IMR-90 (cell line): ENCODE data around the gene ETF1. TPM values are rescaled to one million over a fixed set of nuclear protein-coding genes. Genes with fewer than 3 reads are reported as not detected.

Source experiments
- ATAC-seq: fragments of 200-7000 bp; cut with Tn5 transposase; 2 replicates; pipeline ENCODE4 v1.9.1; 2020; ENCODE audit warnings: low read depth, mild to moderate bottlenecking, moderate library complexity
- BruUV-seq: library from RNA; stranded (reverse); fragments of 400-500 nt; replicated peaks from 2 replicates; lab custom pipeline; 2021; lab: Mats Ljungman, UMichigan
- CTCF ChIA-PET: fragments of 300-600 bp; formaldehyde crosslinking; extraction: SDS; loops from one replicate; lab custom pipeline; 2021; ENCODE audit warnings: antibody characterized with exemption; lab: Yijun Ruan, JAX
- POLR2A ChIA-PET: fragments of 300-600 bp; sonication (Branson Sonifier 250); formaldehyde crosslinking; loops from one replicate; lab custom pipeline; 2022; ENCODE audit warnings: antibody characterized with exemption; ENCODE audit not compliant: unreplicated experiment; lab: Charles Lee
- DNase-seq: peaks from one replicate; pipeline ENCODE4 v3.0.0; 2013
- H2AFZ ChIP-seq: replicated peaks from 2 replicates; pipeline ENCODE3; 2013; ENCODE audit warnings: low read length, mild to moderate bottlenecking; ENCODE audit not compliant: poor library complexity
- H2AK5ac ChIP-seq: 2 replicates; pipeline ENCODE4 v1.6.1; 2013; ENCODE audit warnings: low read depth, low read length, inconsistent platforms
- H2AK9ac ChIP-seq: replicated peaks from 2 replicates; pipeline ENCODE3; 2013; ENCODE audit warnings: mild to moderate bottlenecking, low read depth, low read length, moderate library complexity; ENCODE audit not compliant: poor library complexity
- H2BK120ac ChIP-seq: 2 replicates; pipeline ENCODE4 v1.6.1; 2013; ENCODE audit warnings: low read depth, low read length, inconsistent platforms
- H2BK15ac ChIP-seq: 3 replicates; pipeline ENCODE4 v1.6.1; 2013; ENCODE audit warnings: low read depth, low read length, inconsistent platforms
- H2BK20ac ChIP-seq: 2 replicates; pipeline ENCODE4 v1.6.1; 2013; ENCODE audit warnings: low read depth, mild to moderate bottlenecking, inconsistent platforms, low read length, moderate library complexity
- H2BK5ac ChIP-seq: 2 replicates; pipeline ENCODE4 v1.6.1; 2013; ENCODE audit warnings: mild to moderate bottlenecking, low read depth, low read length, inconsistent platforms; ENCODE audit not compliant: poor library complexity, severe bottlenecking
- H3K14ac ChIP-seq: replicated peaks from 2 replicates; pipeline ENCODE4 v1.6.1; 2013; ENCODE audit warnings: low read depth, low read length, inconsistent platforms
- H3K18ac ChIP-seq: 2 replicates; pipeline ENCODE4 v1.6.1; 2013; ENCODE audit warnings: low read depth, low read length, control low read depth
- H3K23ac ChIP-seq: 2 replicates; pipeline ENCODE4 v1.6.1; 2013; ENCODE audit warnings: low read depth, low read length, inconsistent platforms
- H3K27ac ChIP-seq: 2 replicates; pipeline ENCODE4 v1.5.1; 2013; ENCODE audit warnings: mild to moderate bottlenecking, control low read depth, low read length; ENCODE audit not compliant: insufficient read depth
- H3K27me3 ChIP-seq: 2 replicates; pipeline ENCODE4 v1.6.1; 2013; ENCODE audit warnings: low read length; ENCODE audit not compliant: control insufficient read depth, insufficient read depth
- H3K36me3 ChIP-seq: 2 replicates; pipeline ENCODE4 v1.6.1; 2013; ENCODE audit warnings: low read length, mixed read lengths; ENCODE audit not compliant: control insufficient read depth, insufficient read depth
- H3K4ac ChIP-seq: 2 replicates; pipeline ENCODE4 v1.6.1; 2013; ENCODE audit warnings: low read depth, low read length, inconsistent platforms
- H3K4me1 ChIP-seq: 2 replicates; pipeline ENCODE4 v1.6.1; 2013; ENCODE audit warnings: low read length, mixed read lengths; ENCODE audit not compliant: control insufficient read depth, insufficient read depth
- H3K4me2 ChIP-seq: 2 replicates; pipeline ENCODE4 v1.6.1; 2013; ENCODE audit warnings: low read depth, mild to moderate bottlenecking, control low read depth, low read length, moderate library complexity
- H3K4me3 ChIP-seq: 2 replicates; pipeline ENCODE4 v1.5.1; 2013; ENCODE audit warnings: low read depth, mild to moderate bottlenecking, control low read depth, low read length, moderate library complexity; ENCODE audit not compliant: insufficient read depth
- H3K56ac ChIP-seq: 2 replicates; pipeline ENCODE4 v1.6.1; 2013; ENCODE audit warnings: low read length, inconsistent platforms; ENCODE audit not compliant: insufficient read depth; ENCODE audit errors: extremely low read depth
- H3K79me1 ChIP-seq, 2 experiments: 2 replicates each; pipeline ENCODE4 v1.6.1; 2013; ENCODE audit warnings: low read length in 2 of 2, inconsistent platforms in 1 of 2, low read depth in 1 of 2
- H3K9ac ChIP-seq: 2 replicates; pipeline ENCODE4 v1.6.1; 2013; ENCODE audit warnings: low read depth, low read length, control low read depth
- H3K9me1 ChIP-seq: 2 replicates; pipeline ENCODE4 v1.6.1; 2013; ENCODE audit warnings: low read length, inconsistent platforms; ENCODE audit not compliant: insufficient read depth
- H3K9me3 ChIP-seq: 2 replicates; pipeline ENCODE4 v1.6.1; 2013; ENCODE audit warnings: low read length; ENCODE audit not compliant: control insufficient read depth, insufficient read depth
- H4K20me1 ChIP-seq: 2 replicates; pipeline ENCODE4 v1.6.1; 2013; ENCODE audit warnings: low read length, inconsistent platforms; ENCODE audit not compliant: insufficient read depth
- H4K5ac ChIP-seq: 2 replicates; pipeline ENCODE4 v1.6.1; 2013; ENCODE audit warnings: mild to moderate bottlenecking, low read depth, low read length, control low read depth
- H4K8ac ChIP-seq, 2 experiments: 2 replicates each; pipeline ENCODE4 v1.6.1; 2013; ENCODE audit warnings: low read depth in 2 of 2, low read length in 2 of 2, control low read depth in 1 of 2, inconsistent platforms in 1 of 2
- H4K91ac ChIP-seq: 2 replicates; pipeline ENCODE4 v1.6.1; 2013; ENCODE audit warnings: low read depth, low read length, inconsistent platforms; ENCODE audit not compliant: insufficient read depth
- BHLHE40 ChIP-seq: fragments of 150-350 bp; IDR thresholded peaks from 2 replicates; pipeline ENCODE4 v1.6.1; 2016; ENCODE audit warnings: mild to moderate bottlenecking, low read depth, low read length
- CEBPB ChIP-seq: IDR thresholded peaks from 2 replicates; pipeline ENCODE4 v1.6.1; 2012; ENCODE audit warnings: low read depth, low read length, improper control_type of control experiment
- CHD1 ChIP-seq: IDR thresholded peaks from 2 replicates; pipeline ENCODE4 v1.6.1; 2012; ENCODE audit warnings: low read depth, low read length, improper control_type of control experiment
- FOS ChIP-seq: fragments of 150-350 bp; IDR thresholded peaks from 2 replicates; pipeline ENCODE4 v1.6.1; 2016; ENCODE audit warnings: low read depth, low read length
- MAFK ChIP-seq: IDR thresholded peaks from 2 replicates; pipeline ENCODE4 v1.6.1; 2012; ENCODE audit warnings: low read depth, low read length, improper control_type of control experiment
- MAZ ChIP-seq: IDR thresholded peaks from 2 replicates; pipeline ENCODE4 v1.6.1; 2012; ENCODE audit warnings: low read depth, mild to moderate bottlenecking, low read length, improper control_type of control experiment, moderate library complexity, borderline replicate concordance
- MXI1 ChIP-seq: IDR thresholded peaks from 2 replicates; pipeline ENCODE4 v1.6.1; 2012; ENCODE audit warnings: low read depth, mild to moderate bottlenecking, low read length, moderate library complexity, borderline replicate concordance
- NFE2L2 ChIP-seq: fragments of 150-350 bp; IDR thresholded peaks from 2 replicates; pipeline ENCODE4 v1.6.1; 2016; ENCODE audit warnings: low read depth, mild to moderate bottlenecking, low read length
- POLR2A ChIP-seq: IDR thresholded peaks from 2 replicates; pipeline ENCODE4 v1.6.1; 2012; ENCODE audit warnings: mild to moderate bottlenecking, low read depth, low read length
- RAD21 ChIP-seq: IDR thresholded peaks from 2 replicates; pipeline ENCODE4 v1.6.1; 2012; ENCODE audit warnings: low read length, improper control_type of control experiment
- RCOR1 ChIP-seq: IDR thresholded peaks from 2 replicates; pipeline ENCODE4 v1.6.1; 2012; ENCODE audit warnings: mild to moderate bottlenecking, low read length, improper control_type of control experiment; ENCODE audit not compliant: insufficient replicate concordance
- RFX5 ChIP-seq: IDR thresholded peaks from 2 replicates; pipeline ENCODE4 v1.8.0; 2012; ENCODE audit warnings: low read depth, mild to moderate bottlenecking, low read length, moderate library complexity
- SMC3 ChIP-seq: fragments of 150-350 bp; IDR thresholded peaks from 2 replicates; pipeline ENCODE4 v1.6.1; 2016; ENCODE audit warnings: low read depth, mild to moderate bottlenecking, antibody characterized with exemption, low read length, moderate library complexity
- WGBS, 2 experiments: methylation state at CpG; one replicate each; pipeline versions ENCODE4 v1.1.5 to v1.1.7; 2013; ENCODE audit warnings: missing lambda C conversion rate in 2 of 2; ENCODE audit not compliant: insufficient read length in 1 of 2; ENCODE audit errors: extremely low coverage in 2 of 2; 5-methylcytosine and 5-hydroxymethylcytosine counted together
- dilution Hi-C: fragments of 300-500 bp; cut with HindIII; formaldehyde crosslinking; loops from one replicate; pipeline ENCODE4 v1.14.3; 2018; ENCODE audit warnings: low sequenced_read_pairs; ENCODE audit not compliant: unreplicated experiment
- in situ Hi-C: fragments of 300-500 bp; cut with MboI; formaldehyde crosslinking; loops from 3 replicates; pipeline ENCODE4 v1.14.3; 2019; ENCODE audit warnings: low sequenced_read_pairs, inconsistent platforms, mixed read lengths
- intact Hi-C: fragments of 100-400 bp; cut with micrococcal nuclease; formaldehyde crosslinking; loops from 2 replicates; pipeline ENCODE4 v1.10.0; 2022
- polyA plus RNA-seq, 3 experiments: library from polyadenylated mRNA; depleted of rRNA; stranded (reverse); fragments of >200 nt; gene quantifications; 2 replicates each; pipeline ENCODE4 v1.2.3, GENCODE V29; 2012; ENCODE audit warnings: low replicate concordance in 1 of 3
- total RNA-seq: library from RNA; depleted of rRNA; stranded (reverse); fragments of >200 nt; gene quantifications from 2 replicates; pipeline ENCODE4 v1.2.3, GENCODE V29; 2012
- TF ChIP-seq, protein P1 (sequence below): fragments of 150-350 bp; IDR thresholded peaks from 2 replicates; pipeline ENCODE4 v1.6.1; 2017; ENCODE audit warnings: mild to moderate bottlenecking, antibody characterized with exemption, low read length, low read depth
- TF ChIP-seq, protein P2 (sequence below): conservative IDR thresholded peaks from 2 replicates; pipeline ENCODE4 v1.5.1; 2012; ENCODE audit warnings: mild to moderate bottlenecking, low read depth, low read length, improper control_type of control experiment
- TF ChIP-seq, protein P3 (sequence below): fragments of 150-350 bp; IDR thresholded peaks from 2 replicates; pipeline ENCODE4 v1.6.1; 2016; ENCODE audit warnings: low read depth, mild to moderate bottlenecking, low read length, moderate library complexity, borderline replicate concordance

Gene ETF1
- total and polyA plus RNA-seq, 2 of the 4 experiments (the other 2 are of a cell fraction): 53.2 to 126 TPM

DNA sequence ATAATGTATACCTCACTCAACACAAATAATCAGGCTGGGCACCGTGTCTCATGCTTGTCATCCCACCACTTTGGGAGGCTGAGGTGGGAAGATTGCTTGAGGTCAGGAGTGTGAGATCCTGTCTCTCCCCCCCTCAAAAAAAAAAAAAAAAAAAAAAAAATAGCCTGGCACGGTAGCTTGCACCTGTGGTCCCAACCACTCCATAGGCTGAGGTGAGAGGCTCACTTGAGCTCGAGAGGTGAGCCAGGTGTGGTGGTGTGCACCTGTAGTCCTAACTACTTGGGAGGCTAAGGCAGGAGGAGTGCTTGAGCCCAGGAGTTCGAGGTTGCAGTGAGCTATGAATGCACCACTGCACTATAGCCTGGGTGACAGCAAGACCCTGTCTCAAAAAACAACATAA lies 9.6 kb upstream of the ETF1 start:
- no CpG with 5 or more reads among the region's 4 CpGs for WGBS, 2 experiments
- Histone ChIP-seq H3K4ac (no peak overlapping the region), H3K4me1 (no peaks in the 10 kb centered on the region), H3K23ac (no peak overlapping the region), H3K36me3 (peaks cover 27% of the 10 kb centered on the region), H4K5ac (no peak overlapping the region), H3K27me3 (no peaks in the 10 kb centered on the region), H4K8ac (no peak overlapping the region), H2BK120ac (no peak overlapping the region), H3K4me3 (no peak overlapping the region), H3K27ac (no peak overlapping the region), H3K56ac (no peak overlapping the region), H2AFZ (no peak overlapping the region), H4K20me1 (peaks cover 24% of the 10 kb centered on the region), H3K14ac (no peak overlapping the region), H3K9me3 (no peaks in the 10 kb centered on the region), H2BK20ac (no peak overlapping the region), H4K91ac (no peak overlapping the region), H3K9ac (no peak overlapping the region), H3K18ac (no peak overlapping the region), H3K79me1 (peaks cover 10 to 38% of the 10 kb centered on the region in 2 experiments; a peak in 2 of 4 replicates), H3K9me1 (no peaks in the 10 kb centered on the region), H2BK5ac (no peak overlapping the region), H3K4me2 (no peak overlapping the region), H2AK9ac (no peak overlapping the region), H2AK5ac (no peak overlapping the region), H2BK15ac (no peak overlapping the region)
- DNase-seq (no peak), ATAC-seq (no peak)
- dilution Hi-C loops: no loop called here
- no peak for TF ChIP-seq CEBPB
- TF ChIP-seq, protein P1, sequence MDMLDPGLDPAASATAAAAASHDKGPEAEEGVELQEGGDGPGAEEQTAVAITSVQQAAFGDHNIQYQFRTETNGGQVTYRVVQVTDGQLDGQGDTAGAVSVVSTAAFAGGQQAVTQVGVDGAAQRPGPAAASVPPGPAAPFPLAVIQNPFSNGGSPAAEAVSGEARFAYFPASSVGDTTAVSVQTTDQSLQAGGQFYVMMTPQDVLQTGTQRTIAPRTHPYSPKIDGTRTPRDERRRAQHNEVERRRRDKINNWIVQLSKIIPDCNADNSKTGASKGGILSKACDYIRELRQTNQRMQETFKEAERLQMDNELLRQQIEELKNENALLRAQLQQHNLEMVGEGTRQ: no peak
- no peak for TF ChIP-seq NFE2L2
- no peak for TF ChIP-seq FOS
- TF ChIP-seq RCOR1: no peak
- TF ChIP-seq RFX5: no peak
- TF ChIP-seq, protein P2, sequence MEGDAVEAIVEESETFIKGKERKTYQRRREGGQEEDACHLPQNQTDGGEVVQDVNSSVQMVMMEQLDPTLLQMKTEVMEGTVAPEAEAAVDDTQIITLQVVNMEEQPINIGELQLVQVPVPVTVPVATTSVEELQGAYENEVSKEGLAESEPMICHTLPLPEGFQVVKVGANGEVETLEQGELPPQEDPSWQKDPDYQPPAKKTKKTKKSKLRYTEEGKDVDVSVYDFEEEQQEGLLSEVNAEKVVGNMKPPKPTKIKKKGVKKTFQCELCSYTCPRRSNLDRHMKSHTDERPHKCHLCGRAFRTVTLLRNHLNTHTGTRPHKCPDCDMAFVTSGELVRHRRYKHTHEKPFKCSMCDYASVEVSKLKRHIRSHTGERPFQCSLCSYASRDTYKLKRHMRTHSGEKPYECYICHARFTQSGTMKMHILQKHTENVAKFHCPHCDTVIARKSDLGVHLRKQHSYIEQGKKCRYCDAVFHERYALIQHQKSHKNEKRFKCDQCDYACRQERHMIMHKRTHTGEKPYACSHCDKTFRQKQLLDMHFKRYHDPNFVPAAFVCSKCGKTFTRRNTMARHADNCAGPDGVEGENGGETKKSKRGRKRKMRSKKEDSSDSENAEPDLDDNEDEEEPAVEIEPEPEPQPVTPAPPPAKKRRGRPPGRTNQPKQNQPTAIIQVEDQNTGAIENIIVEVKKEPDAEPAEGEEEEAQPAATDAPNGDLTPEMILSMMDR: no peak
- no peak for TF ChIP-seq RAD21
- no peak for TF ChIP-seq POLR2A
- no peak for TF ChIP-seq CHD1
- TF ChIP-seq SMC3: no peak
- TF ChIP-seq MAZ: no peak
- TF ChIP-seq, protein P3, sequence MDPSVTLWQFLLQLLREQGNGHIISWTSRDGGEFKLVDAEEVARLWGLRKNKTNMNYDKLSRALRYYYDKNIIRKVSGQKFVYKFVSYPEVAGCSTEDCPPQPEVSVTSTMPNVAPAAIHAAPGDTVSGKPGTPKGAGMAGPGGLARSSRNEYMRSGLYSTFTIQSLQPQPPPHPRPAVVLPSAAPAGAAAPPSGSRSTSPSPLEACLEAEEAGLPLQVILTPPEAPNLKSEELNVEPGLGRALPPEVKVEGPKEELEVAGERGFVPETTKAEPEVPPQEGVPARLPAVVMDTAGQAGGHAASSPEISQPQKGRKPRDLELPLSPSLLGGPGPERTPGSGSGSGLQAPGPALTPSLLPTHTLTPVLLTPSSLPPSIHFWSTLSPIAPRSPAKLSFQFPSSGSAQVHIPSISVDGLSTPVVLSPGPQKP: no peak
- TF ChIP-seq BHLHE40: no peak
- TF ChIP-seq MAFK: no peak
- no peak for TF ChIP-seq MXI1
- ChIA-PET CTCF (interaction anchor here (1.3 kb wide), 1 partner anchor 9 kb away, joined by 3 read pairs; no protein-coding TSS in a partner anchor), POLR2A (no interaction called here)
- BruUV-seq: no TSS peak
- in situ Hi-C loops: no loop called here
- intact Hi-C loops: no loop called here
